NCI-H446 (cell line): ENCODE data around the gene CTNNBL1.
"Not testable (repeated sequence)": the region's sequence is repeated elsewhere in the genome, so short reads cannot be mapped to it uniquely, and the experiment has no call there.

Source experiments
- DNase-seq, 2 experiments: peaks; one replicate each; lab custom pipeline; 2025; lab: John Stamatoyannopoulos, UW

Gene CTNNBL1

DNA sequence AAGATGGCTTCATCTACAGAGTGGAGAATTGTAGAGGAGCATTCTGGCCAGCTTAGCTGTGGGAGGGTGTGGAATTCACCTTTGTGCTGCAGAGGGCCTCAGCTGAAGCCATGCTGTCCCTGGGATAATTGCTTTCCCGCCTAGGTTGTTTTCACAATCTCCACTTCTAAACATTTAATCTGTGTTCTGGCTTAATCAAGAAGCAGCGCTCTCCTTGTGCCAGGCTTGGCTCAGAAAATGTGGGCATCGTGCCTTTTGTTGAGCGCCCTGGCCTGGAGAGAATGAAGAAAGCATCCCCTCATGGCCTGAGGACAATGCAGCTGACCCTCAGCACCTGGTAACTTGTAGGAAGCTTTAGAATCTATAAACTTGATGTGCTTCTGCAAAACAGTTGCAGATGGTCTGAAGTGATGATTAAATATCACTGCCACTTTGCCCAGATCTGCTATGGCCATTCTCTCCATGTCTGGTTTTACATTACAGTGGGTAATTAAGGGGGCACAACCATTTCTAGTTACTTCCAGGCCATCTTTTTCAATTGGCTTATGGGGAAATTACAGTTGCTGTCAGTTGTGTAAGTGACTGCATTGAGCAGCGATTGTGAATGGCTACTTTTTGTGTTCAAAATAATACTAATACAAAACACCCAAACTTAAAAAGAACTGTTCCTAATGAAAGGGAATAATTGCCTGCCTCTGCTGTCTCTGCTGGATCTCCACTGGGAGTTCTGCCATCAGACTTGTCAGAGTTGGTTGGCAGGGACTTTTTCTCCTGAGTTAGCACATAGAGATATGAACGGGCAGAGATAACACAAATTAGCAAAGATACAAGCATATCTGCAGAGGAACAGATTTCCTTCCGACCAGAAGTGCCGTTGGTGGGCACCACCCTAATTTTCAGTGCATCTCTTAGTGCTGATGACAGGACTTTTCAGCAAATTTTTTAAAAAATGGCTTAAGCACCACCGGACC lies 18.4 kb downstream of the CTNNBL1 start:
- DNase-seq, result peak; percentile 40 to 61

- no peak for DNase-seq
Observed at GRCh38 chr20:37713396-37713795, 19.6 kb downstream of the CTNNBL1 start.

GRCh38 chr20:37714978-37715672 lies 21.3 kb downstream of the CTNNBL1 start:
- no peak for DNase-seq

DNA sequence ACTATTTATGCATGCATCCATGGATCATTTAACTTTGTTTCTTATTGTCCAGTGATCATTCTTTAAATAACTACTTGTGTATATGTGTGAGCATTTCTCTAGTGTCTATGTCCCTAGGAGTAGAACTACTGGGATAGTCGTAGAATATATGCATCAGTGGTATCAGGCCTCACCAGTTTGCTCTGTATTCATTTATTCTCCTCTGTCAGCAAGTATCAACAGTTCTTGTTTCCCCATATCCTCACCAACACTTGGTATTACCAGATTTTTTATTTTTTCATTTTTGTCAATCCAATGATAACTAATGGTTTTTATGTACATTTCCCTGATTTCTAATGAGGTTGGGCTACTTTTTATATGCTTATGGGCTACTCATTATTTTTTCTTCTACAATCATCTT lies 27.9 kb downstream of the CTNNBL1 start:
- DNase-seq, result no peak

DNA sequence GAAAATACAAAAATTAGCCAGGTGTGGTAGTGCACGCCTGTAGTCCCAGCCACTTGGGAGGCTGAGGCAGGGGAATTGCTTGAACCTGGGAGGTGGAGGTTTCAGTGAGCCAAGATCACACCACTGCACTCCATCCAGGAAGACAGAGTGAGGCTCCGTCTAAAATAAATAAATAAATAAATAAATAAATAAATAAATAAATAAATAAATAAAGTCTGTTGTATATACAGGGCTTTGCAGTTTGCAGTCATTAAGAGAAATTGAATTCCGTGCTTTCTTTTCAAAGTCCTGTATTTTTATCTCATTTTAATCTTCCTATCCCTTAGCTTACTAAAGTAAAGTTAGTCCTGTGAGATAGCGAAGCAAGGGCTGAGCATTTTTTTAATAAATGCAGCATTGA lies 28.5 kb downstream of the CTNNBL1 start:
- DNase-seq, result not testable (repeated sequence)

DNA sequence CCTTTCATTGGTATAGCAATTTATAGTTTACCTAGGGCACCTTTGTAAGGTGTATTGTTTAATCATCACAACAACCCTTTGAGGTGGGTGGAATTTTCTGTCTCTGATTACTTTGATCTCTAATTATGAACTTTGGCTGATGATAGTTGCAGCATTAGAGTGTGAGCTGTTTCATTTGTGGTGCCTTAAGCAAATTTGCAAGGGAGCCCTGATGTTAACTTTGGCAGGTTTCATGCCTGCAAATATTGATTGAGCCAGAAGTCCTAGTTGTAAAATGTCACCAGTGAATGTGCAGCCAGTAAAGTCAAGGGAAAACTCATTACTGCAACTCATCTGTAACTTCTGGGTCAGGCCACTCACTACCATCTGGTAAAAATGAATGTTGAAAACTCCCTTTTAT lies 29.8 kb downstream of the CTNNBL1 start:
- no peak for DNase-seq

DNA sequence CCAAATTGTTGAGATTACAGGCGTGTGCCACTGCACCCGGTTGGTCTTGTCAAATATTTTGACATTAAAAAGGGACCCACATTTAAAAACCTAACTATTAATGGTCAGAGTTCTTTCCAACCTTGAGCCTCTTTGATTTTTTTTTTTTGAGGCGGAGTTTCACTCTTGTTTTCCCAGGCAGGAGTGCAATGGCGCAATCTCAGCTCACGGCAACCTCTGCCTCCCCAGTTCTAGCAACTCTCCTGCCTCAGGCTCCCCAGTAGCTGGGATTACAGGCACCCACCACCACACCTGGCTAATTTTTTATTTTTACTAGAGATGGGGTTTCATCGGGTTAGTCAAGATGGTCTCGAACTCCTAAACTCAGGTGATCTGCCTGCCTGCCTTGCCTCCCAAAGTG lies 31.3 kb downstream of the CTNNBL1 start:
- no peak for DNase-seq

GRCh38 chr20:37725855-37726254 lies 32.0 kb downstream of the CTNNBL1 start:
- DNase-seq, result no peak

DNA sequence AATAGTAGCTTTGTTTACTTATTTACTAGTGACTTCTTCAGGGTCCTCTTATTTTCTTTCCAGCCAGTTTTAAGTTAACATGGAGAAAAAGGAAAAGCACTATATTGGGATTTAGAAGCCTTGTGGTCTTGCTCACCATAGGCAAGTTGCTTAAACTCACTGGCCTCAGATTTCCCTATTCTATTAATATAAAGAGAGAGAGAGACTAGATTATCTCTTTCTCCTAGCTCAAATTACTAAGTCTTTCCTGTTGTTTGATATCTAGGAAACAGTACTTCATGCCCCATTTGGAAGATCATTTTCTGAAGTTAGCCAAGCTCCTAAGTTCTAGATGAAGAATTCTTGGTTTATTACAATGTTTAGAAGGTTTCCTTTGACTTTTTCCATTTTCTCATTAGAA lies 32.5 kb downstream of the CTNNBL1 start:
- DNase-seq, result no peak

DNA sequence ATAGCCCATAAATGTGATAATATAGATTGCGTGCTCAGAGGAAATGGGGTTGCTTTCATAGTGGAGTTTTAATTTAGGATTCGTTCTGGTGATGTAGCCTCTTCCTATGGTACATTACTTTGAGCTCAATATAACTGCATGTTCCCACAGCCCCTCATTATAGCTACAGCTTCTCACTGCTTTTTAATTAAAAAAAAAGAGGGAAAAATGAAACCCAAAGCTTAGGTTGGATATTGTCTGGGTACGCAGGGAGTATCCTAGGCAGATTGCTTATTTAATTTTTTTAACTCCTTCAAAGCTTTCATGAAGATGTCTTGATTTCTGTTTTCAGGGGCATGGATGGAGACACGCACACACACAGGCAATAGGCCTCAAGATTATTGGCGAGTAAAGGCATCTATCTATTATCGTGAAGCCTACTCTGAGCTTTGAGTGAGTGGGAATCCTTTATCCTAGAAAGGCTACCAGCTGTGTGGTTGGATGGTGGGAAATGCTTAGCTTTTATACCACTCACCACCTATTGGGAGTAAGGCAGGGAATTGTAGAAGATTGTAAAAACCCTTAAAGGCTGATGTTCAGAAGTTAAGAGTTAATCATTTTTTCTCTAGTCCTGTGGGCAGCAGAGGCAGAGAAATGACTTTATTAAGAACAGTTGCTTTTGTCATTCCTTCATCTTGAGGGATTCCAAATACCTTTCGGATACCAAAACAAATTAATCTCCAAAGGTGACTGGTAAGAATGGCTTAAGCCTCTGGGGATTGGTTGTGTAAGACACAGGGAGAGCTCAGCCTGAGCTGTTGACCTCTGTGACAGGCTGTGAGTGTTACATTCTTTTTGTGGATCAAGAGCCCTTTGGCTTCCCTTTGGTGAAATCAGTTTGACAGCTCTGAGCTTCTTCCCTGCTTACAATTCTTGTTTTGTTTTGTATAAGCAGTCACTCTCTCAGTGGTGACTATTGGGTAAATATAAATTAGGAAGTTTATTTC lies 33.4 kb downstream of the CTNNBL1 start:
- DNase-seq, result no peak

GRCh38 chr20:37727957-37728634 lies 34.3 kb downstream of the CTNNBL1 start:
- no peak for DNase-seq

DNA sequence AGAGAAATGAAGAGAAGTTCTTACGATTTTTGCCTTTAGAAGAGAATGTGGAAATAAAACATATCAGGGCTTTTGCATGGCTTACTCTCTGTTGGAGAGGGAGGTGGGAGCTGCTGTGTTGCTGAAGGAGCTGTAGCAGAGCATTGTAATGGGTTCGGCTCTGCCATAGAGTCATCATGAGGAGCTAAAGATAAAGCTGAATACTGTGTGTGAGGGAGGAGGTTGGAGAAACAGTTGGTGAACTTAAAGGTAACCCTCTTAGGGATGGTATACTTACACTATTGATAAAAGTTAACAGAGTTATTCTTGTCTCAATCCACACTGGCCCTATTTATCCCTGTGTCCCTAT lies 34.8 kb downstream of the CTNNBL1 start:
- no peak for DNase-seq

GRCh38 chr20:37729452-37729851 lies 35.6 kb downstream of the CTNNBL1 start:
- DNase-seq, result no peak

DNA sequence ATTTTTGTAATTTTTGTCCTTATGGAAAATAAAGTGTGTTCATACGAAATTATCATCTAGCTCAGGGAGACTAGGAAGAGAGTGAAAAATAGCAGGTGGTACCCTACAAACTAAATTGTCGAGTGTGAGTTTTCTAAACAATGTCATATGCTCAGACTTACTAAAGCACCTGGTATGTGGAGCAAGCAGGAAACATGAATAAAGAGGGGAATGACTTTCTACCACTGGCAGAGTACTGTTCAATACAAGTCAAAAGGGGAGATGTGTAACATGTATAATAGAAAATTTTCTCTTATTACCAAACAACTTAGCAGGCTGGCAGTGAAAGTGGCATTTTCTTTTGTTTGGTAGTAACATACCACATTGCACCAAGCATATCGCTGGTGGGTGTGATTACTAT lies 36.1 kb downstream of the CTNNBL1 start:
- DNase-seq, result no peak

- DNase-seq, result no peak
Observed at GRCh38 chr20:37733416-37733815, 39.6 kb downstream of the CTNNBL1 start.

DNA sequence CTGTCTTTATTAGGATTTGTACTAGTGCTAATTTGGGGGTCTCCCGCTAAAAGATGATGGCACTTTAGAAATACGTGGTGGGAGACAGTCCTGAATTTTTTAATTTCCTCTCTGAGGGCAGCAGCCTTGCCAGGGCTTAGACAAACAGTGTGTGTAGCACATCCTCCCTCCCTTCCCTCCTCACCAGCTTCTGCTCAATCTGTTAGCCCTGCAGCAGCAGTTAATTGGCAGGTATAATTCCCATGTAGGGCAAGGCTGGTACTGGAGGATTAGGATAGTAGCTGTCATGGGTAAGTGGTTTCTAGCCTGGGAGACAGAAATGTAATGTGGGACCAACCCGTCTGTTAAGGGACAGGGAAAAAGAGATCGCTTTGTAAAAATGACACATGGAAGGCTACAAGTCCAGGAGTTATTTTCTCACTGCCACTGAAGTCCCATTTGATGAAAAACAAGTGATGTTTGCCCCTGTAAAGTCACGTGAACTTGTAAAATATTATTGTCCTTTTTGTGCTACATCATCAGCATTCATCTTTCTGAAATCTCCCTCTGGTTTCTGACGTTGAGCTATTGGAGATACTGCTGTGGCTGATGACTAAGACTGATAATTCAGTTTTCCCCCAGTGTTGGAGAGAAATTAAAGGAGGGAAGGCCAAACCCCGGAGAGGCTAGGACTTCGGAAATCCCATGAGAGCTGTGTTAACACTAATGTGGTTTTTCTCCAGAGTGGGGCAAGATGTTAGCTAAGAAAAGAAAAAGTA lies 40.6 kb downstream of the CTNNBL1 start:
- no peak for DNase-seq

DNA sequence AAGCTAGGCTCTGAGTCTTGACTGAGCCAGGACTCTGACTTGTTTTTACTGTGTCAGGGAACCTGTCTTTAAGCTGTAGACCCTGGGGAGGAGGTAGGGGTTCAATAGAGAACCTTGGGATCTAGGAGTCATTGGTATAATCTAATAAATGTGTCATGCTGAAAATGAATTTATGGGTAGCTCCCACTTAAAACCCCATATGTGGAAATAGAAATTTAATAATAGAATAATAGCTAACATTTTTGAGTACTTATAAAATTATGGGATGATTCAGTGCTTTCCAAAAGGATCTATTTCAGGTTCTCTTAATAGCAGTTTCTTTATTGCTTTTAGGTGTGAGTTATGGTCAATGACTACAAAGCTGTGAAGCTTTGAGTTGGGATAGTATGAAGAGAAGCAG lies 41.7 kb downstream of the CTNNBL1 start:
- no peak for DNase-seq

- DNase-seq, result no peak
Observed at GRCh38 chr20:37736132-37736531, 42.3 kb downstream of the CTNNBL1 start.

DNA sequence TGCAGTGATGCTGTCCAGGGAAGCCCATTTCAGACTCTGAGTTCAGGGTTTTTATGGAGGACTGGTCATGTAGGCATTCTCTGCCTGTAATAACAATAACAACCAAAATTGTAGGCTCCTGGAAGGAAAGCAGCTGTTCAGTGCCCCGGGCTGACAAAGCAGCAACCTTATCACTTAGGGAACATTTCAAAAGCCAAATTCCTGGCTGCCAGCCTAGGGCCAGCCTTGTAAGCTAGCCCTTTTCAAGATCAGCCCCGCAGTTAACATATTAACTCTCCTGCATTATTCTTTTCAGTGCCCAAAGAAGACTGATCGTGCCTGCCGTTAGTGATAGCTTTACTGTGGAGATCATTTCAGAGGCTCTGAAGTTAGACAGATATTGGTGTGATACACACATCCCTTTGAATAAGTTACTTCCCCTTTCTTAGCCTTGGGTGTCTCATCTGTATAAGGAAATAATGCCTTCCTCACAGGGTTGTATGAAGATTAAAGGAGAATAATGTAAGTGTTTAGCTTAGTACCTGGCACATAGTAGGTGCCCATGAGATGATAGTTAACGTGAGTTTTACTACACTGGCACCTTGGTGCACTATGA lies 44.1 kb downstream of the CTNNBL1 start:
- no peak for DNase-seq

DNA sequence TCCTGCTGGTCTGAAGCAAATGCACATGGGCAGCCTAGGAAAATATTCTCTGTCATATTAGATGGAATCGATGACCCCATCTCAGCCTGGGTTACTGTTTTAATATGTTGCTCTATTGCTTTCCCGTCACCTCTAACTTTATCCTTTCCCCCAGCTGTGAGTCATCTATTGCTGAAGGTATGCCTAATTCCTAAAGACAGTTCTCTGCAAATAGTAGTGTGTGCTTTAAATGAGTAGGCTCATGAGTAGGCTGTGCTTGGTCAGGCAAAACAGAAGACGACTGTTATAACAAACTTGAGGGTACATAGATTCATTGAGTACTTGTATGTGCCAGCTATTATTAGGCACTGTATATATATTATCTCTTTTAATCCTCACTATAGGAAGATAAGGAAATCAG lies 47.2 kb downstream of the CTNNBL1 start:
- DNase-seq, result no peak
